Liver (tissue), 3 donors: ENCODE data around the gene TRHDE.

Source experiments
- EGR1 ChIP-seq, 2 donors: IDR thresholded peaks; 2 replicates each; pipeline ENCODE4 v1.6.1; 2016 to 2018; ENCODE audit warnings: antibody characterized with exemption in 2 of 2, low read depth in 2 of 2
- FOXA1 ChIP-seq: IDR thresholded peaks from 2 replicates; pipeline ENCODE4 v1.6.1; 2016; ENCODE audit warnings: antibody characterized with exemption
- FOXA2 ChIP-seq: IDR thresholded peaks from 2 replicates; pipeline ENCODE4 v1.6.1; 2016; ENCODE audit warnings: antibody characterized with exemption
- GABPA ChIP-seq, 2 donors: IDR thresholded peaks in 1 of 2; conservative IDR thresholded peaks in 1 of 2; 2 replicates each; pipeline ENCODE4 v1.6.1; 2016; ENCODE audit warnings: antibody characterized with exemption in 2 of 2, mild to moderate bottlenecking in 1 of 2, moderate library complexity in 1 of 2
- HNF4G ChIP-seq: IDR thresholded peaks from 2 replicates; pipeline ENCODE4 v1.6.1; 2016; ENCODE audit warnings: antibody characterized with exemption
- JUND ChIP-seq, 2 donors: IDR thresholded peaks; 2 replicates each; pipeline ENCODE4 v1.6.1; 2016; ENCODE audit warnings: antibody characterized with exemption in 2 of 2
- MAX ChIP-seq: IDR thresholded peaks from 2 replicates; pipeline ENCODE4 v1.6.1; 2016; ENCODE audit warnings: antibody characterized with exemption
- RAD21 ChIP-seq, 2 donors: IDR thresholded peaks; 2 replicates each; pipeline ENCODE4 v1.6.1; 2016; ENCODE audit warnings: antibody characterized with exemption in 2 of 2, mild to moderate bottlenecking in 2 of 2
- TAF1 ChIP-seq: conservative IDR thresholded peaks from 2 replicates; pipeline ENCODE4 v1.6.1; 2016; ENCODE audit warnings: antibody characterized with exemption, mild to moderate bottlenecking
- YY1 ChIP-seq: IDR thresholded peaks from 2 replicates; pipeline ENCODE4 v1.6.1; 2016; ENCODE audit warnings: antibody characterized with exemption, mild to moderate bottlenecking
- ZBTB33 ChIP-seq: IDR thresholded peaks from 2 replicates; pipeline ENCODE4 v1.6.1; 2016; ENCODE audit warnings: antibody characterized with exemption
- TF ChIP-seq, protein P1 (sequence below): fragments of 150-350 bp; IDR thresholded peaks from 2 replicates; pipeline ENCODE4 v1.5.1; 2017; ENCODE audit warnings: improper control_type of control experiment, low read depth, low read length; ENCODE audit not compliant: missing input control
- TF ChIP-seq, protein P2 (sequence below): IDR thresholded peaks from 2 replicates; pipeline ENCODE4 v1.6.1; 2016; ENCODE audit warnings: antibody characterized with exemption, mild to moderate bottlenecking
- TF ChIP-seq, protein P3 (sequence below): IDR thresholded peaks from 2 replicates; pipeline ENCODE4 v1.6.1; 2016; ENCODE audit warnings: antibody characterized with exemption
- donor health status: healthy.
- donor health status: healthy.

DNA sequence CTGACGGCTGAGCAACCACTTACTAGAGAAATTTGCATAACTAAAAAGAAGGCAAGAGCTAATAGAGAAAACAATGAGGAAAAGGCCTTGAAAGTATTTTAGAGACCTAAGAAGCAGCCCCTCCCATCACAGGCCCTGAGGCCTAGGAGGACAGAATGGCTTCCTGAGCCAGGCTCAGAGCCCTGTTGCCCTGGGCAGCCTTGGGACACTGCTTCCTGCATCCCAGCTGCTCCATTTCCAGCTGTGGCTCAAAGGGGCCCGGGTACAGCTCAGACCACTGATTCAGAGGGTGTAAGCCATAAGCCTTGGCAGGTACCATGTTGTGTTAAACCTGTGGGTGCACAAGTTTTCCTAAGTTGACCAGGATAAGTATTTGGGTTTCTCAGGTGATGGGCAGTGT, 181.4 kb downstream of the TRHDE start:
- TF ChIP-seq, protein P1, sequence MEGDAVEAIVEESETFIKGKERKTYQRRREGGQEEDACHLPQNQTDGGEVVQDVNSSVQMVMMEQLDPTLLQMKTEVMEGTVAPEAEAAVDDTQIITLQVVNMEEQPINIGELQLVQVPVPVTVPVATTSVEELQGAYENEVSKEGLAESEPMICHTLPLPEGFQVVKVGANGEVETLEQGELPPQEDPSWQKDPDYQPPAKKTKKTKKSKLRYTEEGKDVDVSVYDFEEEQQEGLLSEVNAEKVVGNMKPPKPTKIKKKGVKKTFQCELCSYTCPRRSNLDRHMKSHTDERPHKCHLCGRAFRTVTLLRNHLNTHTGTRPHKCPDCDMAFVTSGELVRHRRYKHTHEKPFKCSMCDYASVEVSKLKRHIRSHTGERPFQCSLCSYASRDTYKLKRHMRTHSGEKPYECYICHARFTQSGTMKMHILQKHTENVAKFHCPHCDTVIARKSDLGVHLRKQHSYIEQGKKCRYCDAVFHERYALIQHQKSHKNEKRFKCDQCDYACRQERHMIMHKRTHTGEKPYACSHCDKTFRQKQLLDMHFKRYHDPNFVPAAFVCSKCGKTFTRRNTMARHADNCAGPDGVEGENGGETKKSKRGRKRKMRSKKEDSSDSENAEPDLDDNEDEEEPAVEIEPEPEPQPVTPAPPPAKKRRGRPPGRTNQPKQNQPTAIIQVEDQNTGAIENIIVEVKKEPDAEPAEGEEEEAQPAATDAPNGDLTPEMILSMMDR: no peak
- TF ChIP-seq, protein P2, sequence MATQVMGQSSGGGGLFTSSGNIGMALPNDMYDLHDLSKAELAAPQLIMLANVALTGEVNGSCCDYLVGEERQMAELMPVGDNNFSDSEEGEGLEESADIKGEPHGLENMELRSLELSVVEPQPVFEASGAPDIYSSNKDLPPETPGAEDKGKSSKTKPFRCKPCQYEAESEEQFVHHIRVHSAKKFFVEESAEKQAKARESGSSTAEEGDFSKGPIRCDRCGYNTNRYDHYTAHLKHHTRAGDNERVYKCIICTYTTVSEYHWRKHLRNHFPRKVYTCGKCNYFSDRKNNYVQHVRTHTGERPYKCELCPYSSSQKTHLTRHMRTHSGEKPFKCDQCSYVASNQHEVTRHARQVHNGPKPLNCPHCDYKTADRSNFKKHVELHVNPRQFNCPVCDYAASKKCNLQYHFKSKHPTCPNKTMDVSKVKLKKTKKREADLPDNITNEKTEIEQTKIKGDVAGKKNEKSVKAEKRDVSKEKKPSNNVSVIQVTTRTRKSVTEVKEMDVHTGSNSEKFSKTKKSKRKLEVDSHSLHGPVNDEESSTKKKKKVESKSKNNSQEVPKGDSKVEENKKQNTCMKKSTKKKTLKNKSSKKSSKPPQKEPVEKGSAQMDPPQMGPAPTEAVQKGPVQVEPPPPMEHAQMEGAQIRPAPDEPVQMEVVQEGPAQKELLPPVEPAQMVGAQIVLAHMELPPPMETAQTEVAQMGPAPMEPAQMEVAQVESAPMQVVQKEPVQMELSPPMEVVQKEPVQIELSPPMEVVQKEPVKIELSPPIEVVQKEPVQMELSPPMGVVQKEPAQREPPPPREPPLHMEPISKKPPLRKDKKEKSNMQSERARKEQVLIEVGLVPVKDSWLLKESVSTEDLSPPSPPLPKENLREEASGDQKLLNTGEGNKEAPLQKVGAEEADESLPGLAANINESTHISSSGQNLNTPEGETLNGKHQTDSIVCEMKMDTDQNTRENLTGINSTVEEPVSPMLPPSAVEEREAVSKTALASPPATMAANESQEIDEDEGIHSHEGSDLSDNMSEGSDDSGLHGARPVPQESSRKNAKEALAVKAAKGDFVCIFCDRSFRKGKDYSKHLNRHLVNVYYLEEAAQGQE: no peak
- TF ChIP-seq FOXA1: no peak
- TF ChIP-seq GABPA (IDR thresholded peaks at IDR 0.05 in 1 of 2, conservative IDR thresholded peaks at IDR 0.05 in 1 of 2): no peak
- TF ChIP-seq RAD21 (IDR thresholded peaks at IDR 0.05): no peak
- no peak for TF ChIP-seq MAX
- no peak for TF ChIP-seq ZBTB33
- TF ChIP-seq, protein P3, sequence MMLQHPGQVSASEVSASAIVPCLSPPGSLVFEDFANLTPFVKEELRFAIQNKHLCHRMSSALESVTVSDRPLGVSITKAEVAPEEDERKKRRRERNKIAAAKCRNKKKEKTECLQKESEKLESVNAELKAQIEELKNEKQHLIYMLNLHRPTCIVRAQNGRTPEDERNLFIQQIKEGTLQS: no peak
- no peak for TF ChIP-seq JUND (IDR thresholded peaks at IDR 0.05)
- TF ChIP-seq YY1: no peak
- no peak for TF ChIP-seq EGR1 (IDR thresholded peaks at IDR 0.05; ENCODE audit: low read depth in 2 of 2)
- no peak for TF ChIP-seq TAF1
- TF ChIP-seq HNF4G: no peak
- no peak for TF ChIP-seq FOXA2
